Heart left ventricle (tissue), 16 donors: ENCODE results near the gene HOXB3. TPM values are rescaled to one million over a fixed set of nuclear protein-coding genes. Genes with fewer than 3 reads are reported as not detected.

Experiments used
- ATAC-seq, 4 donors: fragments of 200-7000 bp; cut with Tn5 transposase; one replicate each; pipeline ENCODE4 v1.9.1; 2020 to 2022; ENCODE audit warnings: moderate library complexity in 4 of 4, mild to moderate bottlenecking in 3 of 4, moderate number of reproducible peaks in 1 of 4
- DNase-seq, 5 donors: peaks; one replicate each; pipeline ENCODE4 v3.0.0-alpha.2; 2020
- H3K27ac ChIP-seq, 12 donors: fragments of 200-600 bp; sonication (generic) in 4 of 12; one replicate each; pipeline versions ENCODE4 v1.5.0 to v1.8.0; 2016 to 2022; ENCODE audit warnings: mild to moderate bottlenecking in 2 of 12
- H3K27me3 ChIP-seq, 9 donors: fragments of 200-600 bp; sonication (generic) in 2 of 9; one replicate each; pipeline versions ENCODE4 v1.5.1 to v1.8.0; 2016 to 2022; ENCODE audit warnings: mild to moderate bottlenecking in 3 of 9
- H3K36me3 ChIP-seq, 9 donors: fragments of 200-600 bp; sonication (generic) in 2 of 9; one replicate each; pipeline versions ENCODE4 v1.5.0 to v1.8.0; 2018 to 2022; ENCODE audit warnings: mild to moderate bottlenecking in 2 of 9
- H3K4me1 ChIP-seq, 12 donors: fragments of 200-600 bp; sonication (generic) in 4 of 12; one replicate each; pipeline versions ENCODE4 v1.5.0 to v1.8.0; 2016 to 2022; ENCODE audit warnings: mild to moderate bottlenecking in 3 of 12
- H3K4me3 ChIP-seq, 12 donors: fragments of 200-600 bp; sonication (generic) in 4 of 12; one replicate each; pipeline versions ENCODE4 v1.5.0 to v1.8.0; 2017 to 2022; ENCODE audit warnings: mild to moderate bottlenecking in 9 of 12, moderate library complexity in 4 of 12
- H3K9me3 ChIP-seq, 12 donors: fragments of 200-600 bp; sonication (generic) in 4 of 12; one replicate each; pipeline versions ENCODE4 v1.5.0 to v1.8.0; 2016 to 2022; ENCODE audit warnings: mild to moderate bottlenecking in 1 of 12
- CTCF ChIP-seq, 12 donors: fragments of 200-600 bp; sonication (generic) in 4 of 12; IDR thresholded peaks; one replicate each; pipeline versions ENCODE4 v1.5.0 to v1.8.0; 2018 to 2022; ENCODE audit warnings: antibody characterized with exemption in 12 of 12, mild to moderate bottlenecking in 5 of 12
- POLR2A ChIP-seq, 2 donors: fragments of 450-650 bp; IDR thresholded peaks; one replicate each; pipeline ENCODE4 v1.6.1; 2017; ENCODE audit warnings: antibody characterized with exemption in 2 of 2, mild to moderate bottlenecking in 2 of 2, moderate library complexity in 2 of 2
- WGBS, 4 donors: extraction: QIAGEN DNeasy Blood & Tissue Kit in 2 of 4; methylation state at CpG; one replicate each; pipeline versions ENCODE4 v1.1.5 to v1.1.7; 2013 to 2018; 5-methylcytosine and 5-hydroxymethylcytosine counted together
- intact Hi-C, 10 donors: fragments of 100-400 bp; cut with DNase I; formaldehyde crosslinking; loops; one replicate each; pipeline versions ENCODE4 v1.11.1 to v1.14.2; 2022
- polyA plus RNA-seq, 2 donors: library from polyadenylated mRNA; stranded (reverse); fragments of 200-250 nt; gene quantifications; one replicate each; pipeline ENCODE4 v1.2.3, GENCODE V29; 2013
- total RNA-seq, 9 donors: library from RNA; depleted of rRNA in 2 of 9; stranded (reverse); fragments of >200 nt in 2 of 9; fragmentation: NEBNext Ultra II Directional in 3 of 9; extraction: Animal tissue kit (Norgen Biotek cat#: 25700) in 3 of 9; gene quantifications; one replicate each; pipeline versions ENCODE4 v1.1.0 to v1.2.4, GENCODE V29; 2016 to 2023
- donor health status: ischemic (EF 13 %, LVEDD 7.1; RV severe dilation, severe dysfunction).
- donor health status: healthy with polysubstance abuse.
- donor health status: DM: no; HTN: yes; CAD: no.
- donor health status: DM: no; HTN: no; CAD: no.
- donor health status: ischemic (EF 25% LVEDD 6.9; RV normal size, moderate dysfunction).
- donor health status: ischemic (EF 25% LVEDD 5.7; RV mildly dilated, moderate dysfunction).
- donor health status: healthy.
- donor health status: DM: yes; HTN: yes; CAD: no.
- donor health status: ischemic (EF 35%, LVEDD 5.7; RV mildly dilated, moderate dysfunction).
- donor health status: nonischemic (EF 11% LVEDD 7.7; RV severe dilation, severe dysfunction).
- donor health status: DM: yes; HTN: yes; CAD: no.
- donor health status: PGD.
- donor health status: ischemic (EF 29% LVEDD 5.4; RV normal size, mild dysfunction).
- donor health status: nonischemic (EF 23%, LVEDD 6.1; RV moderate dilation, normal function).

The HOXB3 gene
- total and polyA plus RNA-seq, 11 donors, result 0.11 to 5.5 (median 2.0) TPM

- peaks cover 90 to 100% (median 100%) of the 10 kb centered on the region in 9 donors for H3K27me3 ChIP-seq
- intact Hi-C loops, result no loop called here
- ATAC-seq (no peak), DNase-seq (no peak)
- H3K9me3 ChIP-seq, result no peaks in the 10 kb centered on the region
- no peaks in the 10 kb centered on the region for H3K36me3 ChIP-seq
- TF ChIP-seq CTCF (IDR thresholded peaks at IDR 0.05) (no peak), POLR2A (IDR thresholded peaks at IDR 0.05) (no peak)
- H3K4me3 ChIP-seq, result no peak overlapping the region
- no peak overlapping the region for H3K27ac ChIP-seq
- 14 to 21% (median 20%) methylated on average over 7 of the region's 7 CpGs for WGBS, 4 donors
- H3K4me1 ChIP-seq, result peaks cover 0 to 14% (median 2%) of the 10 kb centered on the region in 12 donors
Observed at GRCh38 chr17:48632579-48633265, 42.7 kb upstream of the HOXB3 start.

- intact Hi-C loops, result no loop called here
- DNase-seq (no peak), ATAC-seq (no peak)
- Histone ChIP-seq H3K36me3 (no peaks in the 10 kb centered on the region), H3K27ac (no peak overlapping the region), H3K9me3 (no peaks in the 10 kb centered on the region), H3K27me3 (peaks cover 90 to 100% (median 100%) of the 10 kb centered on the region in 9 donors), H3K4me3 (no peak overlapping the region), H3K4me1 (peaks cover 0 to 17% (median 2%) of the 10 kb centered on the region in 12 donors)
- WGBS, 4 donors, result 14 to 19% (median 17%) methylated on average over 7 of the region's 7 CpGs
- TF ChIP-seq CTCF (IDR thresholded peaks at IDR 0.05) (no peak), POLR2A (IDR thresholded peaks at IDR 0.05) (no peak)
Observed at GRCh38 chr17:48631693-48632578, 41.9 kb upstream of the HOXB3 start.

- 13 to 14% (median 13%) methylated on average over 15 of the region's 15 CpGs for WGBS, 4 donors
- H3K36me3 ChIP-seq, result no peaks in the 10 kb centered on the region
- no peak for DNase-seq
- intact Hi-C loops, result no loop called here
- H3K27ac ChIP-seq, result no peak overlapping the region
- H3K4me1 ChIP-seq, result peaks cover 4 to 19% (median 8%) of the 10 kb centered on the region in 12 donors
- no peak overlapping the region for H3K4me3 ChIP-seq
- H3K27me3 ChIP-seq, result peaks cover 91 to 100% (median 100%) of the 10 kb centered on the region in 9 donors
- ATAC-seq, result no peak
- no peaks in the 10 kb centered on the region for H3K9me3 ChIP-seq
- TF ChIP-seq POLR2A (IDR thresholded peaks at IDR 0.05) (no peak), CTCF (IDR thresholded peaks at IDR 0.05) (no peak)
Observed at GRCh38 chr17:48630925-48631692, 41.1 kb upstream of the HOXB3 start.
